ENCODE data around the gene P2RX1.
A peak's percentile ranks its signal among the peaks of the same experiment; 100 is the strongest.
"Not testable (repeated sequence)": the region's sequence is repeated elsewhere in the genome, so short reads cannot be mapped to it uniquely, and the experiment has no call there.

The P2RX1 gene

DNA sequence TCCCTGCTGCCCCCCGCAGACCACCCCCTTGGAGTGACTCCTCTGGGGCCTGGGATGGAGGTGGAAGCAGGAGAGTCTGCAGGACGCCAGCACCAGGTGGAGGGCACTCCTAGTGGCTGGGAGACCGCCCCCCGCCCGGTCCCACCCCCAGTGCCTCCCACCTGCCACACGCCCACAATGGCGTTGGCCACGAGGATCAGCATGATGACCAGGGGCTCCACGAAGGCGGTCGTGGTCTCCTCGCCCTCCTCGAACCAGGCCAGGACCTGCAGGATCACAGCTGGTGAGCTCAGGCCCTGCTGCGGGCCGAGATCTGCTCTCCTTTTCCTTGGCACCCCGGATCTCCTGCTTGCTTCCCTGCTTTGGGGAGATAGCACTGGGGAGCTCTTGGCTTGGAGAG is 35.2 kb upstream of the P2RX1 start:
- no peak for DNase-seq (ENCODE audit: low spot score)

DNA sequence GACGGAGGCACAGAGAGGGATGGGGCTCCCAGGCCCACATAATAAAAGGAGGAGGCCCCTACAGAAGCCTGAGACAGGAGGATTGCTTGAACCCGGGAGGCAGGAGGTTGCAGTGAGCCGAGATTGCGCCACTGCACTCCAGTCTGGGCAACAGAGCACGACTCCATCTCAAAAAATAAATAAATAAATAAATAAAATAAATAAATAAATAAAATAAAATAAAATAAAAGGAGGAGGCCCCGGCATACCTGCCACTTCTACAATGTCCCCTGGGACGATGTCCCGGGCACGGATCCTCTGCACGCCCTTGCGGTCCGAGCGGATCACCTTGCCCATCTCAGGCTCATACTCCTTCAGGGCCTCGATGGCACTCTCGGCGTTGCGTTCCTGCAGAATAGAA is 34.7 kb upstream of the P2RX1 start:
- DNase-seq (ENCODE audit: low spot score) = no peak

DNA sequence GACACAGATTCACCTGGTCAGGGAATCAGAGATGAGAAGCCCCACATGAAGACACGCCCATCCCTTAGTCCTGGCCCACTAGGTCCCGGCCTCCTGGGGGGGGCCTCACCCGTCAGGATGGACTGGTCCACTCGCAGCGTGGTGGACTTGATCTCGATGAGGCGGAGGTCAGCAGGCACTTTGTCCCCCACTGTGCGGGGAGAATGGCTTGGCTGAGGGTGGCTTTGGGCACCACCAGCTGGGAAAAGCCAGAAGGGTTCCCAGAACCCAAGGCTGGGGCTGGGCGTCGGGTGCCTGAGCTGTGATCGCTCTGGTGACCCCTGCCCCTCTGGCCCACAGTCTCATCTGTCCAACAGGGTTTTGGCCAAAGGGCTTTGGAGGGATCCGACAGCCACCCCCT is 34.3 kb upstream of the P2RX1 start:
- no peak for DNase-seq (ENCODE audit: low spot score)

DNA sequence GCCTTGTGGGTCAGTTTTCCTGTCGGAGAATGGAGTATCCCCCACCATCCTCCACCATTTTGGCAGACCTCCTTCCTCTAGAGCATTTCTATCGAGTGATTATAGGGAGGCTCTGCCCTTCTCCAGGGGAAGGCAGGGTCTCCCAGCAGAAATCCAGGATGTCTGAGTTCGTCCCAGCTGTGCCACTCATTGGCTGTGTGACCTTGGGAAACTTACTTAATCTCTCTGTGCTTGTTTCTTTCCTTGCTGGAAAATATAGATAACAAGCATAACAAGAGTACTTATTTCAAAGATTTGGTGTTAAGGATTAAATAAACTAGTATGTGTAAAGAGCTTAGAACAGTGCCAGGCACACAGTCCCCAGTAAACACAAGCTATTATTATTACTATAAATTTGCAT is 33.2 kb upstream of the P2RX1 start:
- no peak for DNase-seq (ENCODE audit: low spot score)

DNA sequence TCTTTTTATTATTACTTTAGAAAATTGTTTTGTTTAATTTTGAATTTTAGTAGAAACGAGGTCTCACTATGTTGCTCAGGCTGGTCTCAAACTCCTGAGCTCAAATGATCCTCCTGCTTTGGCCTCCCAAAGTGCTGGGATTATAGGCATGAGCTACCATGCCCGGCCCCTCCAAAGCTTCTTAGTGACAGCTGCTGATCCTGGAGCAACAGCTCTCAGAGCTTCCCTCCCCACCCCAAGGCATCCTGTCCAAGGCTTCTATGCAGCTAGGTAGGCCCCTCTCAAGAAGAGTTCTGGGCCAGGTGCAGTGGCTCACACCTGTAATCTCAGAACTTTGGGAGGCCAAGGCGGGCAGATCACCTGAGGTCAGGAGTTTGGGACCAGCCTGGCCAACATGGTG is 32.3 kb upstream of the P2RX1 start:
- DNase-seq (ENCODE audit: low spot score) = not testable (repeated sequence)

GRCh38 chr17:3947318-3947810 is 31.1 kb upstream of the P2RX1 start:
- DNase-seq (ENCODE audit: low spot score) = no peak

GRCh38 chr17:3946711-3947235 is 30.5 kb upstream of the P2RX1 start:
- no peak for DNase-seq (ENCODE audit: low spot score)

- peak; percentile 63 for DNase-seq (ENCODE audit: low spot score)
These were observed 28.5 kb upstream of the P2RX1 start for GRCh38 chr17:3944485-3945388.

- DNase-seq (ENCODE audit: low spot score) = no peak
These were observed 27.1 kb upstream of the P2RX1 start for GRCh38 chr17:3943240-3943891.

GRCh38 chr17:3940965-3941698 is 24.9 kb upstream of the P2RX1 start:
- no peak for DNase-seq (ENCODE audit: low spot score)

- no peak for DNase-seq (ENCODE audit: low spot score)
These were observed 21.1 kb upstream of the P2RX1 start for GRCh38 chr17:3937359-3937758.

DNA sequence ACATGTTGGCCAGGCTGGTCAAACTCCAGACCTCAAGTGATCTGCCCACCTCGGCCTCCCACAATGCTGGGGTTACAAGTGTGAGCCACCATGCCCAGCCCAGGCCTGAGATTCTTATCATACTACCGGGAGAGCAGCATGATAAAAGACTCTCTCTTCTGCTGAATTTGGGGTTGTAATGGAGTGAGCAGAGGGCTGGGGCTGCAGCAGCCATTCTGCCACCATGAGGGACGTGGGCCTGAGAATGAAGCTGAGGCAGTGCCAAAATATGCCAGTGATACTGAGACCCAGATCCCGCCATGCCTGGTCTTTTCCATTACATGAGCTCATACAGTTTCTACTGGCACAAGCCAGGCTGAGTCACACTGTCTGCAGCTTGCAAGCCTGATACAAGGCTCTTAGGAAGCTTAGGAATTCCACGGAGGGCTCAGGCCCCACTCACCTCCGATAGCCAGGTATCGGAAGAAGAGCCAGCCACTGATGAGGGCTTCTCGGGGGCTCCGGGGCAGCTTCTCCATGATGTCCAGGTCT is 19.6 kb upstream of the P2RX1 start:
- no peak for DNase-seq (ENCODE audit: low spot score)

DNA sequence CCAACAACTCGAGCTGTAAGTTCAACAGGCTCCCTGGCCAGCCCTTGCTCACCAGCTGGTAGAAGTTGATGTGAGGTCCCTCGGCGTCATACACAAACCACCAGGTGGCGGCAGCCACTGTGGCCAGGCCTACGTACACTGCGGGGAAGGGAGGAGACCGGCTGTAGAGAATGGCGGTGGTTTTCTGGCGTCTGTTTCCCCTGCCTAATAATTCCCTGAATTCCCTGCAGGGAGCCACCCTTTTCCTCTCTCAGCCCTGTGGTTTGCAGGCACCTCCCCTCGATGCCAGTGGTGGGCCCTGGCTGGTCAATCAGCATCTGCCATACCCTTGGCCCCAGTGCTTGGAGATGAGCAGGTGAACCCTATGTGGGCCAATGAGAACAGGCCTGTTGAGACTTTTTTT is 18.9 kb upstream of the P2RX1 start:
- peak; percentile 80 for DNase-seq (ENCODE audit: low spot score)

GRCh38 chr17:3929764-3930163 is 13.5 kb upstream of the P2RX1 start:
- DNase-seq (ENCODE audit: low spot score) = no peak

- DNase-seq (ENCODE audit: low spot score) = no peak
These were observed 12.9 kb upstream of the P2RX1 start for GRCh38 chr17:3929181-3929580.

DNA sequence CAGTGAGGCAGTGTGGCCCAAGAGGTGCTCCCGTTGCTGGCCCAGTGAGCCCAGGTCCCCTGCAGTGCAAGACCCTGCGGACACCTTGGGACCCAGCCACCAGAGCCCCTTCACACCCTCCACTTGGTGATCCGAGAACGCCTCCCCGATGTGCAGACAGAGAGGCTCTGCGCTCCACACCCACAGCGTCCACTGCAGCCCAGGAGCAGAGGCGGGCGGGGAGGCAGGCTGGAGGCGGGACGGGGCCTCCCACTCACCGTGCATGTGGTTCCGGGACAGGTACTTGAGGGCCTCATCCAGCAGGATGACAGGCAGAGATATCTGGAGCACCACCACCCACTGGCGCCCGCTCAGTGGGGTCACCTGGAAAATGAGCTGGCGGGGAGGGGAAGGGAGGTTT is 12.1 kb upstream of the P2RX1 start:
- no peak for DNase-seq (ENCODE audit: low spot score)

DNA sequence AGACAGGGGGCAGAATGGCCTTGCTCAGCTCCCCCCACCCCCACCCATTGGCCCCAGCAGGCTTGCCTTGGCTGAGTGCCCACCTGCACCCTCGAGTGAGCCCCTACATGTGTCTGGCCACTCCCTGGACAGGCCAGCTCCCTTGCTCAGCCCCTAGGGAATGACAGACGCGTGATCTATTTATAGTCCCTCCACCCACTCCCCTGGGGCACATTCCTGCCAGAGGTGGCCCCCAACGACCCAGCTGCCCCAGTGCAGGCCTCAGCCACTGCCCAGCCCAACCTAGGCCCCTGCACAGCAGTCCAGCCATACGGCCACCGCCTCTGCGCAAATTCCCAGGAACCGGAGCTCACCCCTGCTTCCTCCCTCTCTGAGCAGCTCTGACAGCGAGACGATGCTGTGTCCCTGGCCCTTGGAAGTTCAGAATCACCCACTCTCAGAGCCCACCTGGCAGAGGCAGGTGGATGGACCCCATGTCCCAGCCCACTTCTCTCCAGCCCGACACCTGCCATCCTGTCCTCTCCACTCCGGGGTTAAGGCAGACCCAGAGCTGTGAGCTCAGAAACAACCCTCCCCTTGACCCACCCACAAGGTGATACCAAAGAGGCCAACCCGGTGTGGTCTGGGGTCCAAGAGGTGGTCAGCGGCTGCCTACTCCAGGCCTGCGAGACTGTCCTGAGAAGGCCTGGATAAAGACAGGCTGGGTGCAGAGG is 11.5 kb upstream of the P2RX1 start:
- no peak for DNase-seq (ENCODE audit: low spot score)

DNA sequence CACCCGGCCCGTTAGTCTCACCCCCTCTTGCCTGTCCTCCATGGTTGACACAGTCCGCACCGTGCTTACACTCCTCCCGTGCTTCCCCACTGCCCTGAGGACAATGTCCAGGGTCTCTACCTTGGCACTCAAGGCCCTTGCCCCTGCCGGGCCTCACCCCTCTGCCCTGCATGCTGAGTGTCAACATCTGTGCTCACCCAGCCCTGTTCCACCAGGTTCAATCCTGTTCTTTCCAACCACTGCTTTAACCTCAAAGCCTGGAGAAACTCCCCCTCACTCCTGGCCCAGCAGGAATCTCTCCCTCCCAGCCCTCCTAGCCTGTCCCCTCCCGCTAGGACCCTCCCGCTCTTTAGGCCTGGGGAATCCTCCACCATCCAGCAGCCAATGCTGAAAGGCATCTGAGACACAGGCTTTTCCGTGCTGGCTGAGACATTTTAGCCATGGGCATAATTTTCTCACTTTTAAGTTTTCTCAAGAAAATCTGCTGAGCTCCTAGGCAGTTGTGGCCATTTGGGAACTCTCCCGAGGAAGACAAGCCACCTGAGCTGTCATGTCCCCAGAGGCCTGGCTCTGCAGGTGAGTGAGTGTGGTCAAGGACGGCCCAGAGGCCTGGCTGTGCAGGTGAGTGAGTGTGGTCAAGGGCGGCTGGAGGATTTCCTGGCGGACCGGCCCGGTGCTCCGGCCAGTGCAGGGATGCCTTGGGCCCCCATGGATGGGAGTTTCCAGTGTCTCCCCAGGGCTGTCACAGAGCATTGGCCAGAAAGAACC is 10.8 kb upstream of the P2RX1 start:
- DNase-seq (ENCODE audit: low spot score) = no peak

GRCh38 chr17:3925684-3926485 is 9.6 kb upstream of the P2RX1 start:
- no peak for DNase-seq (ENCODE audit: low spot score)

Data from kidney capillary endothelial cell (primary cell).